ENCODE results near the gene ERBB4.

DNA sequence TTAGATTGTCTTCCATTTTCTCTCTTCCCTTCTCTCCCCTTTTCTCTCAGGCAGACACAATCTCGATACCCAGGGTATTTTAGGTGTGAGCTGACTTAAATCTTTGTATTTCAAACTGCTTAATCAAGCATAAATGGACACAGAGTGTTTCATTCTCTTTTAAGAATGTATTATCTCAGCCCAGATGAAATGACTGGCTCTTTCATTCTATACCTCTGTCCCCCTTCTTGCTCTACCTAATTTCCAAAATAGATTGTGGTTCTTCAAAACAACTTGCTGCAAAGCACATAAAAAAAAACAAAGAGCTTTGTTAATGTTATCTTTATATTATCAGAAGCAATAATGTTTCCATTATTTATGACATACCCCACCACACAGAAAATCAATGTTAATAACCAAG lies 514.6 kb downstream of the ERBB4 start:
- TF ChIP-seq CTCF (IDR thresholded peaks at IDR 0.05): no peak
- TF ChIP-seq EZH2phosphoT487 (IDR thresholded peaks at IDR 0.05; ENCODE audit: borderline replicate concordance, low read depth): no peak
- TF ChIP-seq MXI1 (IDR thresholded peaks at IDR 0.05; ENCODE audit: low read depth, low read length): no peak
- no peak for TF ChIP-seq CHD2 (IDR thresholded peaks at IDR 0.05; ENCODE audit: low read length, partially characterized antibody)
- TF ChIP-seq, protein P1, sequence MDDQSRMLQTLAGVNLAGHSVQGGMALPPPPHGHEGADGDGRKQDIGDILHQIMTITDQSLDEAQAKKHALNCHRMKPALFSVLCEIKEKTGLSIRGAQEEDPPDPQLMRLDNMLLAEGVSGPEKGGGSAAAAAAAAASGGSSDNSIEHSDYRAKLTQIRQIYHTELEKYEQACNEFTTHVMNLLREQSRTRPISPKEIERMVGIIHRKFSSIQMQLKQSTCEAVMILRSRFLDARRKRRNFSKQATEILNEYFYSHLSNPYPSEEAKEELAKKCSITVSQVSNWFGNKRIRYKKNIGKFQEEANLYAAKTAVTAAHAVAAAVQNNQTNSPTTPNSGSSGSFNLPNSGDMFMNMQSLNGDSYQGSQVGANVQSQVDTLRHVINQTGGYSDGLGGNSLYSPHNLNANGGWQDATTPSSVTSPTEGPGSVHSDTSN (IDR thresholded peaks at IDR 0.05): no peak
- TF ChIP-seq NFIC (IDR thresholded peaks at IDR 0.05; ENCODE audit: borderline replicate concordance): no peak
- TF ChIP-seq MAX (IDR thresholded peaks at IDR 0.05; ENCODE audit: low read depth): no peak
- TF ChIP-seq, protein P2, sequence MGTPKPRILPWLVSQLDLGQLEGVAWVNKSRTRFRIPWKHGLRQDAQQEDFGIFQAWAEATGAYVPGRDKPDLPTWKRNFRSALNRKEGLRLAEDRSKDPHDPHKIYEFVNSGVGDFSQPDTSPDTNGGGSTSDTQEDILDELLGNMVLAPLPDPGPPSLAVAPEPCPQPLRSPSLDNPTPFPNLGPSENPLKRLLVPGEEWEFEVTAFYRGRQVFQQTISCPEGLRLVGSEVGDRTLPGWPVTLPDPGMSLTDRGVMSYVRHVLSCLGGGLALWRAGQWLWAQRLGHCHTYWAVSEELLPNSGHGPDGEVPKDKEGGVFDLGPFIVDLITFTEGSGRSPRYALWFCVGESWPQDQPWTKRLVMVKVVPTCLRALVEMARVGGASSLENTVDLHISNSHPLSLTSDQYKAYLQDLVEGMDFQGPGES (IDR thresholded peaks at IDR 0.05; ENCODE audit: low read depth, low read length): no peak
- TF ChIP-seq, protein P3, sequence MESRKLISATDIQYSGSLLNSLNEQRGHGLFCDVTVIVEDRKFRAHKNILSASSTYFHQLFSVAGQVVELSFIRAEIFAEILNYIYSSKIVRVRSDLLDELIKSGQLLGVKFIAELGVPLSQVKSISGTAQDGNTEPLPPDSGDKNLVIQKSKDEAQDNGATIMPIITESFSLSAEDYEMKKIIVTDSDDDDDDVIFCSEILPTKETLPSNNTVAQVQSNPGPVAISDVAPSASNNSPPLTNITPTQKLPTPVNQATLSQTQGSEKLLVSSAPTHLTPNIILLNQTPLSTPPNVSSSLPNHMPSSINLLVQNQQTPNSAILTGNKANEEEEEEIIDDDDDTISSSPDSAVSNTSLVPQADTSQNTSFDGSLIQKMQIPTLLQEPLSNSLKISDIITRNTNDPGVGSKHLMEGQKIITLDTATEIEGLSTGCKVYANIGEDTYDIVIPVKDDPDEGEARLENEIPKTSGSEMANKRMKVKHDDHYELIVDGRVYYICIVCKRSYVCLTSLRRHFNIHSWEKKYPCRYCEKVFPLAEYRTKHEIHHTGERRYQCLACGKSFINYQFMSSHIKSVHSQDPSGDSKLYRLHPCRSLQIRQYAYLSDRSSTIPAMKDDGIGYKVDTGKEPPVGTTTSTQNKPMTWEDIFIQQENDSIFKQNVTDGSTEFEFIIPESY (IDR thresholded peaks at IDR 0.05; ENCODE audit: borderline replicate concordance, low read depth): no peak
- no peak for TF ChIP-seq SIN3A (IDR thresholded peaks at IDR 0.05; ENCODE audit: borderline replicate concordance, low read depth, low read length)
- TF ChIP-seq TAF1 (IDR thresholded peaks at IDR 0.05; ENCODE audit: borderline replicate concordance, low read depth, low read length): no peak
- no peak for TF ChIP-seq REST (IDR thresholded peaks at IDR 0.05; ENCODE audit: low read depth, low read length)
- TF ChIP-seq RXRA (IDR thresholded peaks at IDR 0.05; ENCODE audit: borderline replicate concordance, low read depth): no peak
- no peak for TF ChIP-seq POLR2AphosphoS5 (IDR thresholded peaks at IDR 0.05; ENCODE audit: low read depth, low read length)

Data from SK-N-SH (cell line).